Upper lobe of left lung (tissue), 6 donors: Measurements from ENCODE around the gene ARHGAP26. TPM values are rescaled to one million over a fixed set of nuclear protein-coding genes. Genes with fewer than 3 reads are reported as not detected.
"Not testable (repeated sequence)": the region's sequence is repeated elsewhere in the genome, so short reads cannot be mapped to it uniquely, and the experiment has no call there.

Experiments
- ATAC-seq, 2 donors: fragments of 200-7000 bp; cut with Tn5 transposase; one replicate each; pipeline ENCODE4 v1.9.1; 2022; ENCODE audit warnings: mild to moderate bottlenecking in 2 of 2, moderate library complexity in 2 of 2; ENCODE audit not compliant: low FRiP score in 2 of 2
- DNase-seq, 2 donors: peaks; one replicate each; pipeline ENCODE4 v3.0.0-alpha.2; 2019 to 2020
- H3K27ac ChIP-seq, 4 donors: fragments of 200-600 bp; sonication (generic); one replicate each; pipeline ENCODE4 v1.5.1; 2016 to 2019
- H3K27me3 ChIP-seq, 4 donors: fragments of 200-600 bp; sonication (generic); one replicate each; pipeline ENCODE4 v1.5.1; 2017 to 2019
- H3K36me3 ChIP-seq, 4 donors: fragments of 200-600 bp; sonication (generic); one replicate each; pipeline ENCODE4 v1.5.1; 2016 to 2019
- H3K4me1 ChIP-seq, 4 donors: fragments of 200-600 bp; sonication (generic); one replicate each; pipeline ENCODE4 v1.5.1; 2018 to 2019
- H3K4me3 ChIP-seq, 4 donors: fragments of 200-600 bp; sonication (generic); one replicate each; pipeline ENCODE4 v1.5.1; 2017 to 2019; ENCODE audit warnings: mild to moderate bottlenecking in 2 of 4, moderate library complexity in 1 of 4
- H3K9me3 ChIP-seq, 4 donors: fragments of 200-600 bp; sonication (generic); one replicate each; pipeline ENCODE4 v1.5.1; 2018 to 2019
- EP300 ChIP-seq, 4 donors: sonication (generic); formaldehyde crosslinking; IDR thresholded peaks; one replicate each; pipeline ENCODE4 v1.5.1; 2017; ENCODE audit warnings: antibody characterized with exemption in 4 of 4, control low read depth in 2 of 4
- POLR2A ChIP-seq, 4 donors: fragments of 450-650 bp; IDR thresholded peaks; one replicate each; pipeline ENCODE4 v1.5.1; 2016 to 2017; ENCODE audit warnings: antibody characterized with exemption in 4 of 4, mild to moderate bottlenecking in 2 of 4
- POLR2AphosphoS5 ChIP-seq, 2 donors: sonication (generic); formaldehyde crosslinking; IDR thresholded peaks; one replicate each; pipeline ENCODE4 v1.5.1; 2017; ENCODE audit warnings: antibody characterized with exemption in 2 of 2
- WGBS, 2 donors: methylation state at CpG; one replicate each; pipeline ENCODE4 v1.1.5; 2017 to 2018; 5-methylcytosine and 5-hydroxymethylcytosine counted together
- total RNA-seq, 6 donors: library from RNA; depleted of rRNA in 4 of 6; stranded (reverse); fragments of >200 nt in 4 of 6; gene quantifications; one replicate each; pipeline versions ENCODE4 v1.1.0 to v1.2.1, GENCODE V29; 2016 to 2021
- TF ChIP-seq, protein P1 (sequence below), 6 experiments: fragments of 450-650 bp in 4 of 6; fragments of 200-600 bp in 2 of 6; sonication (generic) in 2 of 6; IDR thresholded peaks; one replicate each; pipeline ENCODE4 v1.5.1; 2016 to 2019; ENCODE audit warnings: antibody characterized with exemption in 6 of 6
- donor health status: DM: no; HTN: no; CAD: no; lungs with moderate emphysema.
- donor health status: DM: no; HTN: yes; CAD: no; lungs with severe emphysema.

ARHGAP26 gene
- total RNA-seq, 6 donors from 2014 or later: 34.9 to 90.1 (median 38.9) TPM

- WGBS, 2 donors: 91 to 95% methylated on average over 4 of the region's 4 CpGs
- peaks cover 0 to 7% (median 3%) of the 10 kb centered on the region in 4 donors for H3K4me1 ChIP-seq
- TF ChIP-seq POLR2AphosphoS5 (IDR thresholded peaks at IDR 0.05): no peak
- TF ChIP-seq, protein P1, sequence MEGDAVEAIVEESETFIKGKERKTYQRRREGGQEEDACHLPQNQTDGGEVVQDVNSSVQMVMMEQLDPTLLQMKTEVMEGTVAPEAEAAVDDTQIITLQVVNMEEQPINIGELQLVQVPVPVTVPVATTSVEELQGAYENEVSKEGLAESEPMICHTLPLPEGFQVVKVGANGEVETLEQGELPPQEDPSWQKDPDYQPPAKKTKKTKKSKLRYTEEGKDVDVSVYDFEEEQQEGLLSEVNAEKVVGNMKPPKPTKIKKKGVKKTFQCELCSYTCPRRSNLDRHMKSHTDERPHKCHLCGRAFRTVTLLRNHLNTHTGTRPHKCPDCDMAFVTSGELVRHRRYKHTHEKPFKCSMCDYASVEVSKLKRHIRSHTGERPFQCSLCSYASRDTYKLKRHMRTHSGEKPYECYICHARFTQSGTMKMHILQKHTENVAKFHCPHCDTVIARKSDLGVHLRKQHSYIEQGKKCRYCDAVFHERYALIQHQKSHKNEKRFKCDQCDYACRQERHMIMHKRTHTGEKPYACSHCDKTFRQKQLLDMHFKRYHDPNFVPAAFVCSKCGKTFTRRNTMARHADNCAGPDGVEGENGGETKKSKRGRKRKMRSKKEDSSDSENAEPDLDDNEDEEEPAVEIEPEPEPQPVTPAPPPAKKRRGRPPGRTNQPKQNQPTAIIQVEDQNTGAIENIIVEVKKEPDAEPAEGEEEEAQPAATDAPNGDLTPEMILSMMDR (IDR thresholded peaks at IDR 0.05): no peak
- no peak for TF ChIP-seq EP300 (IDR thresholded peaks at IDR 0.05)
- no peak for TF ChIP-seq POLR2A (IDR thresholded peaks at IDR 0.05)
- peak in 1 of 2 donors; percentile 64 for ATAC-seq
- no peak for DNase-seq
- H3K9me3 ChIP-seq: no peaks in the 10 kb centered on the region
- no peak overlapping the region for H3K27ac ChIP-seq
- no peak overlapping the region for H3K4me3 ChIP-seq
- H3K36me3 ChIP-seq: no peaks in the 10 kb centered on the region
- H3K27me3 ChIP-seq: no peaks in the 10 kb centered on the region
Measured at GRCh38 chr5:142959683-142960657, 189.8 kb downstream of the ARHGAP26 start.

DNA sequence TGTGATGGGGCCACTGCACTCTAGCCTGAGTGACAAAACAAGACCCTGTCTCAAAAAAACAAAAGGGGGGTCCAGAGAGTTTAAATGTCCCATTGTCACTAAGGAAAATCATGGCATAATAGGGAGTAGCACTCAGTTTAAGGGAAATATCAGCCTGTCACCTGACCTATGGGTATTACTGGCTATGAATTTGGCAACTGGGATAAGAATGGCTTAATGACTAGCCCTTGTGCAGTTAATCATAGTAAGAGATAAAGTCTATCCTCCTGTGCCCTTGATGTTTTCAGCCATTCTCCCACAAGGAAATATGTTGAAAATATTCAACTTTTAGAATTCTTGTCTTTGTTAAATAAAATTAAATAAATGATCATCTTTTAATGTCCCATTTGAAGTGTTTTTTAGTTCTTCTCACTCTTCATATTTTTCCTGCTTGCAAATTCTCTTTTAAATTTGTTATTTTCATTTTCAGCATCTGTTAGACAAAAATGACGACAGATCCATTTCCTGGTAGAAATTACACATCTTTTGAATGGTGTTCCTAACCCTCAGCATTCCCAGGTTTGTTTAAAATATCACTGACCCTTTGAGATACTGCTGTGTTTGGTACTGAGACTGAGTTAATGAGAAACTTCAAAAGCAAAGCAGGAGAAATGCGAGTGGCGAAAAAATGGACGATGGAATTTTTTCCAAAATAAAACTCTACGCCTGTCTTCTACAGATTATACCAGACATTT lies 191.4 kb downstream of the ARHGAP26 start:
- Histone ChIP-seq H3K4me1 (peaks cover 0 to 14% (median 7%) of the 10 kb centered on the region in 4 donors), H3K36me3 (no peaks in the 10 kb centered on the region), H3K4me3 (no peak overlapping the region), H3K27me3 (no peaks in the 10 kb centered on the region), H3K9me3 (no peaks in the 10 kb centered on the region), H3K27ac (no peak overlapping the region)
- ATAC-seq (no peak), DNase-seq (no peak)
- TF ChIP-seq, protein P1 (IDR thresholded peaks at IDR 0.05): no peak
- TF ChIP-seq POLR2A (IDR thresholded peaks at IDR 0.05) (no peak), EP300 (IDR thresholded peaks at IDR 0.05) (no peak), POLR2AphosphoS5 (IDR thresholded peaks at IDR 0.05) (no peak)
- WGBS, 2 donors: 85 to 90% methylated on average over 5 of the region's 5 CpGs

GRCh38 chr5:142962174-142962533 lies 192.0 kb downstream of the ARHGAP26 start:
- H3K4me3 ChIP-seq: no peak overlapping the region
- ATAC-seq: no peak
- 95 to 97% methylated on average over 1 of the region's 1 CpG for WGBS, 2 donors
- H3K9me3 ChIP-seq: no peaks in the 10 kb centered on the region
- H3K27ac ChIP-seq: no peak overlapping the region
- TF ChIP-seq POLR2A (IDR thresholded peaks at IDR 0.05): no peak
- no peak for TF ChIP-seq POLR2AphosphoS5 (IDR thresholded peaks at IDR 0.05)
- no peak for TF ChIP-seq EP300 (IDR thresholded peaks at IDR 0.05)
- TF ChIP-seq, protein P1 (IDR thresholded peaks at IDR 0.05): no peak
- H3K36me3 ChIP-seq: no peaks in the 10 kb centered on the region
- no peaks in the 10 kb centered on the region for H3K27me3 ChIP-seq
- DNase-seq: no peak
- peaks cover 0 to 14% (median 7%) of the 10 kb centered on the region in 4 donors for H3K4me1 ChIP-seq

DNA sequence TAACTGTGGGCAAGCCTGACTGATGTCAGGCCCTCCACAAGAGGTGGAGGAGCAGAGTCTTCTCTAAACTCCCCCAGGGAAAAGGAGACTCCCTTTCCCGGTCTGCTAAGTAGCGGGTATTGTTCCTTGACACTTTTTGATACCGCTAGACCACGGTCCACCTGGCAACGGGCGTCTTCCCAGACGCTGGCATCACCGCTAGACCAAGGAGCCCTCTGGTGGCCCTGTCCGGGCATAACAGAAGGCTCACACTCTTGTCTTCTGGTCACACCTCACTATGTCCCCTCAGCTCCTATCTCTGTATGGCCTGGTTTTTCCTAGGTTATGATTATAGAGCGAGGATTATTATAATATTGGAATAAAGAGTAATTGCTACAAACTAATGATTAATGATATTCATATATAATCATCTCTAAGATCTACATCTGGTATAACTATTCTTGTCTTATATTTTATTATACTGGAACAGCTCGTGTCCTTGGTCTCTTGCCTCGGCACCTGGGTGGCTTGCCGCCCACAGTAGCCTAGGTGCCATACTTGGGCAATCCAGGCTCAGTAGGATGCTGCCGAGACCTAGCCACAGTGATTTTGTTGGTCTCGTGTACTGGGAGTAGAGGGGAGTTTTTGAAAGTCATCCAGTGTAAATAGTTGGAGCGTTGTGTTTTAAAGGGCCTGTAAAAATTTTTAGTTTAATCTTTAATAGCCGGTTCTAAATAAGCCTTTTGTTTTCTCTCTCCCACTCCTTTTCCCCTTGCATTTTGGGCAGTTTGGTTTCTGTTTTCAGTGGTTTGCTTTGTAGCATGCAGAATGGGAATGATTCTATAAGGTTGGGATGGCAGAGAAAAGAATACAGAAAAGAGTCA lies 195.3 kb downstream of the ARHGAP26 start:
- H3K4me1 ChIP-seq: peaks cover 0 to 12% (median 7%) of the 10 kb centered on the region in 4 donors
- TF ChIP-seq, protein P1 (IDR thresholded peaks at IDR 0.05): peak; percentile 33 to 58 (median 50)

More for the DNA sequence above, 195.3 kb downstream of the ARHGAP26 start:
- not testable (repeated sequence) for H3K9me3 ChIP-seq, H3K36me3 ChIP-seq, H3K4me3 ChIP-seq, H3K27me3 ChIP-seq, ATAC-seq
- H3K27ac ChIP-seq: peak overlapping the region in 1 of 4 donors; percentile 64
- 47 to 61% methylated on average over 17 of the region's 17 CpGs for WGBS, 2 donors
- peak in 1 of 2 donors; percentile 27 for DNase-seq
